ENCODE results near the gene CLDN9.
A peak's percentile ranks its signal among the peaks of the same experiment; 100 is the strongest.

CLDN9 gene

DNA sequence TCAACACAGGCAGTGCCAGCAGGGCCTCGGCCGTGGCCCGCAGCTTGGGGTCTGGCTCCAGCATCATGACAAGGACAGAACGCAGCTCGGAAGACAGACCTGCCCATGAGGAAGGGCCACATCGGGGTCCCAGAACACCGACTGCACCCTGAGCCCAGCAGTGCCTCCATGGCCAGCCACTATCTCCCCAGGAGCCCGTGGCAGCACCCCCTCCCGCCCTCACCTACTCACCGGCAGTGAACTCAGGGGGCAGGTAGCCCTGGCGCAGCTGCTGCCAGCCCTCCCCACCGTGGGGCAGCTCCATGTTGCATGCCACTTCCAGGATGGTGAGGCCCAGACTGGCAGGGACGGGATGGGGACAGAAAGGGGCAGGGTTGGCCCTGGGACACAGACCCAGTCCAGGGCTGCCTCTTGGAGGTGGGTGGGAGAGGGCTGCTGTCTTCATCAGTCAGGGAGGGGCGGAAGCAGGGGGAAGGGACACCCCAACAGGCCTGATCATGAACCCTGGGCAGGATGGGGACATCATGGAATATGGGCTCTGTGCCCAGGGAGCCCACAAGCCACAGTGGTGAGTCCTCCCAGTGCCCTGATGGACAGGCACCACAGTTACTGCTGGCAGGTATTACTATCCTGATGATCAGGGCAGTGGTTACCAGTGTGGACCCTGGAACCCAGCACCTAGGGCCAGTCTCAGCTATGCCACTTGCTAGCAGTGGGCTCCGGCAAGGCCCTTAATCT, 38.2 kb upstream of the CLDN9 start:
- DNase-seq (ENCODE audit: low spot score) = no peak

DNA sequence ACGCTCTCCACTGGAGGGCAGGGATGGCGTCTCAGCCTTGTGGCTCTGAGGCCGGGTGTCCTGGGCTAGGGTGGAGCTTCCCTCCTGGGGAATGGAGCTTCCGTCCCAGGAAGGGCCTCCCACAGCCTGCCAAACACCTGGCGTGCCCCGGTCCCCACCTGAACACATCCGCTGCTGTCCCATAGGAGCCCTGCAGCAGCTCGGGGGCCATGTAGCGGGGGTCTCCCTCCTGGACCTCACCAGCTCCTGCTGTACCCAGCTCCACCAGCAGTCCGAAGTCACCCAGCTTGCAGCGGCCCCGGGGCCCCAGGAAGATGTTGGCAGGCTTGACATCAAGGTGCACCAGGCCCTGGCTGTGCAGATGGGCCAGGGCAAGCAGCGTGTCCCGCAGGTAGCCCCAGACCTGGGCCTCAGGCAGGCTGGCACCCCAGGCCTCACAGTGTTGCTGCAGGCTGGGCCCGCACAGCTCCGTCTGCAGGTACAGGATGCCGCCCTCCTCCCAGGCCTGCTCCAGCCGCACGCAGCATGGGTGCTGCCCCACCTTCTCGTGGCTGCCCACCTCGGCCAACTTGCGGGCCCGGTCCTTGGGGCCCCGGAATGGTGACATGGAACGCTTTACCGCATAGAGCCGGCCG, 37.4 kb upstream of the CLDN9 start:
- DNase-seq (ENCODE audit: low spot score) = no peak

DNA sequence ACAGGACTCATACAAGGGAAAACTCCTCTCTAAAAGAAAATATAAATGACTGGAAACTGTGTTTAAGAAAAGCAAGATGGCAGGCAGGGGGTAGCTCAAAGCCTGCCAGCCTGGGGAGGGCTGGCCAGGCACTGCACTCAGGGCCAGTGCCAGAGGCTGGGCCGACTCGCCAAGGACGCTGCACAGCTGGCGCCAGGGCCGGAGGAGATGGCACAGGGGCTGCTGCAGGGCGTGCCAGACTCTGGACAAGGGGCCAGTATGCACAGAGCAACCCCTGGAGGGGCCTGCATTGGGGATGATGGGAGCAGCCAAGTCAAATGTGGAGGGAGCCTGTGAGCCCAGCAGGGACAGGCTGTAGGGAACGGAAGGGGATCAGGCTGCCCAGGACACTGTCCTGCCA, 36.5 kb upstream of the CLDN9 start:
- DNase-seq (ENCODE audit: low spot score) = no peak

DNA sequence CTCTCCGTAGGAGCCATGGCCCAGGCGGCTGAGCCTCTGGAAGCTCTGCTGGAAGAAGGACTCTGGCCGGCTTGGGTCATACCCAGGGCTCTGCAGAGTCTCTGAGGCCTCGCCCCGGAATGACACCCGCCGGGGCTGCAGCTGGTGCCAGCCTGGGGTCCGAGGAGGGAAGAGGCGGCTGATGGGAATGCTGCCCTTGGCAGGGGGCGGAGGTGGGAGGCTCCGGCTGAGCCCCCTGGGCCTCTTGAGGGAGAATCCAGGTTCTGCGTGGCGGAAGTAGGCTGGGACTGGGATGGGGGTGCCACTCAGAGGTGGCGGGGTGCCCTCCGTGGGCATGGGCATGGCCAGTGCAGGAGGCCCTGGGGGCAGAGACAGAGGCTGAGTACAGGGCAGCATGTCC, 36.0 kb upstream of the CLDN9 start:
- no peak for DNase-seq (ENCODE audit: low spot score)

DNA sequence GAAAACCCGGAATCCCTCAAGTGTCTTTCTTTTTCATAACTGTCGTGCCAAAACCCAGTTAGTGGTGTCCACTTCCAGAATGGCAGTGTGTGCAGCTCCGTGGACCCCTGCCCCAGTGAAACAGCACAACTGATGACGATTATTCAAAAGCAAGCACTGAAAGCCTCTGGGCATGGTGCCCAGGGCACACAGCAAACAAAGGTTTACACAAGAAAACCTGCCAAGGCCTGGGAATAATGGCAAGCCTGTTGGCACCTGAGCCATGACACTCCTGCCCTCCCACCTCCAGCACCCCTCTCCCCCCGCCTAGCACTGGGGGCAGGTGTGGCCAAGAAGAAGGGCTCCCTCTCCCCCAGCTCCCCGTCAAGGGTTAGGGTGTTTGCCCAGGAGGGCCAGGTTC, 35.3 kb upstream of the CLDN9 start:
- peak; percentile 41 for DNase-seq (ENCODE audit: low spot score)

DNA sequence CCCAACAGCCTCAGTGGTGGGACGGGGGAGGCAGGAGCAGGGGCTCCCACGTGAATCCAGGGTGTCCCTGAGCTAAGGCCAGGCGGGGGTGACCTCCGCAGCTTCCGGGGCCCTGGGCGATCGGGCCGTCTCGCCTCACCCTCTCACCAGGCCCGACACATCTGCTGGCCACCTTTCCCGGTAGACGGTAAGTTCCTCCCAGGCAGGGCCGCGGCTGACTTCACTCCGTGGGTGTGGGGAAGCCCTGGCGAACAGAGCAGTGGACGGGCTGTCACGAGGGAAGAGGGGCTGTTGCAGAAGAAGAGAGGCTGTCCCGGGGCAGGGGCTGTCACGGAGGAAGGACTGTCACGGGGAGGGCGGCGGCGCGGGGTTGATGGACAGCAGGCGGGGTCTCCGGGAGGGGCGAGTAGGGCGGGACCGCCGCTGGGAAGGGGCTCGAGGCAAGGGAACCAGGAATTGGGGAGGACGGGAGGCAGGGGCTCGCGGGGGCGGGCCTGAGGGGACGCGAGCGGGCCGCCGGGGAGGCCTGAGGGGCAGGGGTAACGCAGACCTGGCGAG, 33.0 kb upstream of the CLDN9 start:
- DNase-seq (ENCODE audit: low spot score) = no peak

DNA sequence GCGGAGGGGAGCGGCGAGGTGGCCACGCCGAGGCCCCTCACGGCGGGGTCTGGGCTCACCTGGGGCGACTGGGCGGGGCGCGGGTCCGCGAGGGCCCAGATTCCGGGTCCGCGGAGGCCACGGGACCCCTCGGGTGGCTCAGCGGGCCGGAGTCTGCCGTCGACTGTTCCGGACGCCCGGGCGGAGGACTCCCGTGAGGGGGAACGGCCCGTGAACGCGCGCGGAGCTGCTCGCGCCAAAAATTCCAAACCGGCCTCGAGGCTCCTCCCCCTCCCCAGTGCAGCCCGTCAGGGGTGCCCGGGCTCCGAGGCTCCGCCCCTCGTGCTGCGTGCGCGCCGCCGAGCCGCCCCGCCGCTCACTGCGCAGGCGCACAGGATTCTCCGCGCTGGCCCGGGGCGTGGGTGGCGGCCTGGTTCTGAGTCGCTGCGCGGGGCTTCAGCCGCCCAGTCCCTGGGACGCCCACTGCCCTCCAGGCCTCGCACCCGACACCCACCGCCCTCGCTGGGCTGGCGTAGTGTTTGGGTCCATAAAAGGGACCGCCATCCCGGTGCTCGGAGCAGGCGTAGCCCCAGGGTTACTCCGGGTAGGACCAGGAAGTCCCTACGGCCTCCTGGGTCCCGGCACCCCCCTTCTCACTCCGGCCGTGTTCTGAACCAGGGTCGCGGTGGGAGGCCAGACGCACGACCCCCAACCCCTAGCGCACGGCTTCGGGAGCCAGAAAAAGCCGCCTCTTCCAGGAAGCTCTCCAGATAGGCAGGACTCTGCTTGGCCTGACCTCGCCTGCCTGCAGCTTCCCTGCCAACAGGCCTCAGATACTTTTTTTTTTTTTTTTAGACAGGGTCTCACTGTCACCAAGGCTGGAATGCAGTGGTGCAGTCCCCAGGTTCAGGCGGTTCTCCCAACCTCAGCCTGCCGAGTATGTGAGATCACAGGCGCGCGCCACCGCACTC, 32.2 kb upstream of the CLDN9 start, which contains the start of gene PKMYT1:
Gene PKMYT1 (minus strand): TSS at position 220 of the 950 bp plus-strand sequence. CDS start 789 bp downstream, outside the sequence.
- peak; percentile 74 for DNase-seq (ENCODE audit: low spot score)

DNA sequence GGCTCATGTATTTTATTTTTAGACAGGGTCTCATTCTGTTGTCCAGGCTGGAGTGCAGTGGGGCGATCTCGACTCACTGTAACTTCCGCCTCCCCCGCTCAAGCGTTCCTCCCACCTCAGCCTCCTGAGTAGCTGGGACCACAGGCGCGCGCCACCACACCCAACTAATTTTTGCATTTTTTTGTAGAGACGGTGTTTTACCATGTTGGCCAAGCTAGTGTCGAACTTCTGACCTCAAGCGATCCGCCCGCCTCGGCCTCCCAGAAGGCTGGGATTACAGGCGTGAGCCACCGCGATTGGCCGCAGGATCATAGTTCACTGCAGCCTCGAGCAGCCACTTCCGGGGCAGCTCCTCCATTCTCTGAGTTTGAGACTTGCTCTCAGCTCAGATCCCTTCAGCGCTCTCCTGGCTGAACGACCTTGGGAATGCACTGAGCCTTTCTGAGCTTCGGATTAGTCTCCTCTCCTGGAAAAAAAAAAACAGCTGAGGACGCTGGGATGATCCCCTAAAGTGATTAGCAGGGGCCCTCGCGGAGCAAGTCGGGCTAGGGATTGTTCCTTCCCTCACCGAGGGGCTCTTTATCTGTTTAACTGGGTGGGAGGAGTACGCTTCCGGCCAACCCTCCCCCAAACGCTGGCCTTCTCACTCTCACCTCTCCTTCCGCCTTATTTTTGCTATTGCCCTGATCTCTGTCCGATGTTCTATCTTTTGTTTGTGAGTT, 31.4 kb upstream of the CLDN9 start:
- no peak for DNase-seq (ENCODE audit: low spot score)

DNA sequence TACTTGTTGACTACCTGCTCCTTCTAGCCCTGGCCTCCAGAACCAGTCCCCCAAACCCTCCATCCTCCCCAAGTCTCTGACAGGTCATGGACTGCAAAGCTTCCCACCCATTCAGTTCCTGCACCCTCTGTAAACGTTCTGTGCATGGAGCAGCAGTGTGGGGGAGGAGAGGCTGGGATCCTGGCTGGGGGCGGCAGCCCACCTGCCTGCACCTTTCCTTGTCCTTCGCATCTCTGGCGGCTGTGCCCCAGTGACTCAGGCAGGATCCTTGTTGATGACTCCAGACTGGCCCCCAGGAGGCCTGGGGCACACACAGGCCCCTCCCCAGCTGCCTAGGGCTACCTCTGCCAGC, 30.8 kb upstream of the CLDN9 start:
- DNase-seq (ENCODE audit: low spot score) = no peak

DNA sequence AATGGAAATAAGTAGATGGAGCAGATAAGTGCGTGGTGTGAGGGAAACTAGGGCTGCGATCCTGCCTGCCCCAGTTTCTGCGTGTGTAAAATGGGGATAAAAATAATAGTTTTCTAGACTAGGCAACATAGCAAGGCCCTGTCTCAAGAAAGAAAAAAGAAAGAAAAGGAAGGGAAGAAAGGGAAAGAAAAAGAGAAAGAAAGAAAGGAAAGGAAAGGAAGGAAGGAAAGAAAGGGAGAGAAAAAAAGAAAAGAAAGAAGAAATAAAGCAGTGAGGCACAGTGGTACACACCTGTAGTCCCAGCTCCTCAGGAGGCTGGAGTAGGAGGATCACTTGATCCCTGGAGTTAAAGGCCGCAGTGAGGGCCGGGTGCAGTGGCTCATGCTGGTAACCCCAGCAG, 30.3 kb upstream of the CLDN9 start:
- no peak for DNase-seq (ENCODE audit: low spot score)

DNA sequence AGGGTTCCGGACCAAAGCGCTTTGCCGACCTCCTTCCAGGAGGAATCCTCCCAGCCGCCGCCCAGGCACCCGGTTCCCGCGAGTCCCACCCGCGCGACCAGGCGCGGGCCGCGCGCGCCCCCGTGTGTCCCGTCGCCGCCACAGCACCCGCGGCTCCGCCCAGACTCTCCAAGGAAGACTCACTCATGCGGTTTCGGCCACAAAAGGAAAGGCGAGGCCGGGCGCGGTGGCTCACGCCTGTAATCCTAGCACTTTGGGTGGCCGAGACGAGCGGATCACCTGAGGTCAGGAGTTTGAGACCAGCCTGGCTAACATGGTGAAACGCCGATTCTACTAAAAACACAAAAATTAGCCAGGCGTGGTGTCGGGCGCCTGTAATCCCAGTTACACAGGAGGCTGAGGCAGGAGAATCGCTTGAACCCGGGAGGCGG, 29.0 kb upstream of the CLDN9 start:
- DNase-seq (ENCODE audit: low spot score) = peak; percentile 69

DNA sequence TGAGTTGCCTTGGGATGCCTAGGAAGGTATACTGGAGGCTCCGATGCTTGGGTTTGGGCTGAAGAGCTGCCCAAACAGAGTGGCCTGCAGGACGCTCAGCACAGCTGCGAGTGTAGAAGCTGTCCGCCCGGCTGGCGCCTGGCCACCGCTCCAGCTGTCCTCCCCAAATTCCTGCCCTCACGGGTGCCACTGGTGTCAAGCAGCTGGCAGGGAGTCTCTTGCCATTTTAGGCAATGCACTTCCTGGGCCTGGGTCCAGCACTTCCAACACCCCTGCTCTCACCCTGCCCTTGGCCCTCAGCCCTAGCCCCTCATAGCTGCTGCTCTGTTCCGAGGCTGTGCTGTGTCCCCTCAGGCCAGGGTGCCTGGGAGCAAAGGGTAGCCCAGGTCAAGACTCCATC, 27.3 kb upstream of the CLDN9 start:
- DNase-seq (ENCODE audit: low spot score) = no peak

DNA sequence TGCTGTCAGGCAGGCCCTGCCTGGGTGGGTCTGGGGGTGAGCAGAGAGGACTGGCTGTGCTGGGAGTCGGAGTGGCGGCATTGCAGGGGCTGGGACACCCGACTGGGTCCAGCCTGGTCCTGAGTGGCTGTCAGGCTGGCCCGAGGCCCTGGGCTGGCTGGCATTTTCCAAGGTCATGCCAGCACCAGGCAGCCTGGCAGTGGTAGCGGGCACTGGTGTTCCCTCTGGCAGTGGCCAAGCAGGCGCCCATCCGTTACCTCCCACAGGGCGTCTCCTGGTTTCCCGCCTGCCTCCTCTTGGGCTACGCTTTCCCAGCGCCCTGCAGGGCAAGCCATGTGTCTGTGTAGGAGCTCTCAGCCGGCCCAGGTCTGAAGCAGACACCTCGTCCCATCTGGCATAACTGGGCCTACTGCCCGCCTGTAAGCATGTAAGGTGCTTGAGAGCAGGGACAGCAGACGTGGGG, 26.8 kb upstream of the CLDN9 start:
- DNase-seq (ENCODE audit: low spot score) = no peak

DNA sequence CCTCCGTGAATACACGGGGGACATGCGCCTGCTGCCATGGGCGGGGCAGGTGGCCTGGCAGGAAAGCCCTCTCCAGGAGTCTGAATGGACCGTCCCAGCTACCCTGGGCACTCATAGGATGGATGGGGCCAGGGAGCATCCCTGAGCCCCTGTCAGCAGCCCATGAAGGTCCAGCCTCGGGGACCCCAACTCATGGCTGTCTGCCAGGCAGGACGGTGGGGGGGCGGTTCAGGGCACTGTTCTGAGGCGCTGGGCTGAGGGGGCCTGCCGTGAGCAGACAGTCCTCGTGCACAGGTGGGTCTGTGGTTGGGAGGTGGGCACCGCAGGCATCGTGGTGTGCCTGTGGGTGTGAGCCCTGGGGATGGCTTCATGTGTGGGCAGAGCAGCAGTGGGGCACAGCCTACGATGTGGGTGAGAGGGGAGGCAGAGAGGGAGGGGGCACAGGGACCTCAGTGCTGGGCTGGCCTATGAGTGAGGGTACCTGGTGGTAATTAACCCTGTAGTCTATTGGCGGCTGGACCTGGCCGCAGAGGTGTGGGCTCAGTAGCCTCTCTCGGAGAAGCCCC, 26.0 kb upstream of the CLDN9 start:
- no peak for DNase-seq (ENCODE audit: low spot score)

DNA sequence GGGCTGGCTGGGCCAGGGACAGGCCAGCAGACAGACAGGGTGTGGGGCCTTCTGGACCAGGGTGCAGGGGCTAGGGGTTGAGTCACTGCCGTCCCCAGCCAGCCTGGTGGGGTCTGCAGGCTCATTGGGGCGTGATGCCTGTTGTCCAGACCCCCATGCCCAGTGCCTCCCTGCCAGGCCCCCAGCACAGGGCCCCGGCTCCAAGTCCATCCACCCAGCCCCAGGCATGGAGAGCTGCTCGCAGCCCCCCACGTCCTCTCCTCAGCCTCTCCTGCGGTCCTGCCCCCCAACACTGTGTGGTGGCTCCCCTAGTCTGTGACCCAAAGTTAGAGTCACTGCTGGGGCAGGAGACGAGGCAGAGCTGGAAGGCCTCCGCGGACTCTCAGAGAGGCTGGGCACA, 25.4 kb upstream of the CLDN9 start:
- DNase-seq (ENCODE audit: low spot score) = no peak

DNA sequence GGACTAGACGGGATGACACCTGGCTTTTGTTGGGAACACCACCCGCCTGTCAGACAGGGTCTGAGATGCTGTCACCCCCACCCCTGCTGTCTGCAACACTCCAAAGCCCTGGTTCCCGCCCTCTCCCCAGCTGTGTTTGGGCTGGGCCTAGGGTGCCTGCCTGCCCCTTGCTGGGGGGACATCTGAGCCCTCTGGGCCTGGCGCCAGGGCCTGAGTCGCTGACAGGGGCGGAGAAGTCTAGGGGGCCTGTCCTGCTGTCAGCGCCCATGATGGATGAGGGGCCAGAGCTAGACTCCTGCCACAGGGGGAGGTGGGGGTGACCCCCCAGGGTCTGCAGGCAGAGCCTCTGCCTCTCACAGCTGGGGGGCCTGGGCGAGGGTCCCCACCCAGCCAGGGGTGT, 24.9 kb upstream of the CLDN9 start:
- no peak for DNase-seq (ENCODE audit: low spot score)

DNA sequence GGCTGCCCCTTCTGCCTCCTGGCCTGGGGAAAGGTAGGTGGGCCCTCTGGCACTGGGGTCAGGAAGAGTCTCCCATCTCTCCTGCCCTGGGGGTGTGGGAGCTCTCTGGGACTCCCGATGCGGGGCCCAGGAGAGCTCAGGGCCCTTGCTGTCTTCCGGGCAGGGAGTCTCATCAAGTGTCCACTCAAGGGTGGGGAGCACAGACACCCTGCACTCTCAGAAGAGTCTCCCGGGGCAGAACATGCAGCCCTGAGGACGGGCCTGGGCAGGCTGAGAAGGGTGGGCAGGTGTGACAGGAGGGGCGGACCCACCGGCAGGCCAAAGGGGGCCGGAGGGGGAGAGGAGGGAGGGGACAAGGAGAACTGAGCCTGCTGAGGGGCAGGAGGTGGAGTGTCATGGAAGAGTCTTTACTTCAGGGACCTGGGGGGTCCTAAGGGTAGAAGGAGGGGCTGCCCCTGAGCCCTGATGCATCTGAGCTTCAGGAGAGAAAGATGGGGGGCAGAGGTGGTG, 24.1 kb upstream of the CLDN9 start:
- DNase-seq (ENCODE audit: low spot score) = no peak

DNA sequence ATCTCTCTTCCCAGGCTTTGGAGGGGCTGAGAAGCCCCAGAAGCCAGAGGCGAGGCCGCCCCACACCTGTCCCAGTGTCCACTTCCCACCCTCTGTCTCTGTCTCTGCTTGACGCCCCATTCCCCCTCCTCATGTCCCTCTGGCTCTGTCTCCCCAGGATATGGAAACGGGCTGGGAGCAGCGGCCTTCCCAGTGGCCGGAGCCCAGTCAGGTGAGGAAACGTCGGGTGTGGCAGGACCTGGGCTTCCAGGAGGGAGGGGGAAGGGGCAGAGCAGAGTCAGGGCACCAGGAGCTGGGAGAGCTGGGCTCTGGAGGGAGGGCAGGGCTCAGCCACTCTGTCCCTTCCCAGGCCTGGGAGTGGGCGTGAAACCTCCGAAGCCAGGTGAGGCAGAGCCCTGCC, 21.8 kb upstream of the CLDN9 start:
- no peak for DNase-seq (ENCODE audit: low spot score)

DNA sequence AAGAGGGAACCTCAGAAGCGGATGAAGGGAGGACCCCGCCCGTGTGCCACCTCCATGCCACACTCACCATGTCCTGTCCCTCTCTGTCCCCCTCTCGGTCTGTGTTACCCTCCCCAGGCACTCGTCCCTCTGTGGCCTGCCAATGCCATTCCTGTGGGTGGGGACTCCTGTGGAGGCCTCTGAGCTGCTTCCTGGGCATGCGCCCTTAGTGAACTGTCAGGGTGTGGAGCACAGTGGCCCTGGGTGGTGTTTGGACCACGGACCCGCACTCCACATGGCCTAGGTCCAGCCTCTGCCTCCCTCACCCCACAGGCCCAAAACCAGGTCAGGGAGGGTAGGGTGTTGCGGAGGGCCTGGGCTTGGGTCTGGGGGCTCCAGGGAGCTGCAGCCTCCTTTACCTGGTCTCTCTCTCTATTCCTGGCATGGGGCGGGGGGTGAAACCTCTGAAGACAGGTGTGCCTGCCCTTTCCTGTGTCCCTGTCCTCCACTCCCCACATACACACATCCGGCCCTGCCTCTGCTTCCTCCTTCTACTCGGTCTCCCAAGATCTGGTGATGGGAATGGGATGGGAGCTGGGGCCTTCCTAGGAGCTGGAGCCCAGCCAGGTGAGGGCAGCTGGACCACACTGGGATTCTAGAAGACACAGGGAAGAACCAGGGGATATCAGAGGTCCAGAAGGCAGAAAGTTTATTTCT, 21.0 kb upstream of the CLDN9 start:
- DNase-seq (ENCODE audit: low spot score) = no peak

DNA sequence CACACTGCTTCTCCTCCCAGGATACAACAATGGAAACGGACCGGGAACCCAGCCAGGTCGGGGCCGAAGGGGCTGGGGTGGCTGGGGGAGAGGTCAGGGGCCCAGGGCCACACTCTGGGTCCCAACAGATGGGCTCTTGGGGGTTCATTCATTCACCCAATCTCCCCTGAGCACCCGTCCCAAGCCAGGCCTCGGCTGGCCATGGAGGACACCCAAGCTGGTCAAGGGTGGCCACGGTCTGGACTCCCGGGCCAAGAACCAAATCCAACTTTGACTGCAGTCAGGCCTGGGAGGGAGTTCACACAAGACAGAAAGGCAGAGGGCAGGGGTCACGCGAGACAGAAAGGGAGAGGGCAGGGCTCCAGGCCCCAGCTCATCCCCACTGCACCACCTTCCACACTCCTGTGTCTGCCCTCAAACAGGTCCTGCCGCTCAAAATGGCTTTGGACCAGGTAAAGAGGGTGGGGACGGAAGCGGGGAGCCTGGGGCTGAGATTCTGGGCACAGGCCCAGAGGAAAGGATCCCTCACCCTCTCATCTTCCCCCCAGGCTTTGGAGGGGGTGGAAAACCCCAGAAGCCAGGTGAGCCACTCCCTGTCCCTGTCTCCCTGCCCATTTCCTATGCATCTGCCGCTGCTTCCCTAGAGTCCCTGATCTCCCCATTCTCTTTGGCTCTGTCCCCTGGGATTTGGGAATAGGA, 20.2 kb upstream of the CLDN9 start:
- no peak for DNase-seq (ENCODE audit: low spot score)

All from pons (tissue), 1 donor.